GM23248 (cell line): ENCODE measurements around the gene LCN12.

ENCODE experiments used
- EZH2 ChIP-seq: fragments of 200-600 bp; sonication (generic); IDR thresholded peaks from 2 replicates; pipeline ENCODE4 v1.6.1; 2018; ENCODE audit warnings: antibody characterized with exemption, mild to moderate bottlenecking; ENCODE audit not compliant: insufficient read depth, poor library complexity, severe bottlenecking
- EZH2phosphoT487 ChIP-seq: fragments of 200-600 bp; sonication (generic); IDR thresholded peaks from 2 replicates; pipeline ENCODE4 v1.6.1; 2018; ENCODE audit warnings: antibody characterized with exemption, moderate library complexity, mild to moderate bottlenecking, low read depth; ENCODE audit not compliant: insufficient read depth

DNA sequence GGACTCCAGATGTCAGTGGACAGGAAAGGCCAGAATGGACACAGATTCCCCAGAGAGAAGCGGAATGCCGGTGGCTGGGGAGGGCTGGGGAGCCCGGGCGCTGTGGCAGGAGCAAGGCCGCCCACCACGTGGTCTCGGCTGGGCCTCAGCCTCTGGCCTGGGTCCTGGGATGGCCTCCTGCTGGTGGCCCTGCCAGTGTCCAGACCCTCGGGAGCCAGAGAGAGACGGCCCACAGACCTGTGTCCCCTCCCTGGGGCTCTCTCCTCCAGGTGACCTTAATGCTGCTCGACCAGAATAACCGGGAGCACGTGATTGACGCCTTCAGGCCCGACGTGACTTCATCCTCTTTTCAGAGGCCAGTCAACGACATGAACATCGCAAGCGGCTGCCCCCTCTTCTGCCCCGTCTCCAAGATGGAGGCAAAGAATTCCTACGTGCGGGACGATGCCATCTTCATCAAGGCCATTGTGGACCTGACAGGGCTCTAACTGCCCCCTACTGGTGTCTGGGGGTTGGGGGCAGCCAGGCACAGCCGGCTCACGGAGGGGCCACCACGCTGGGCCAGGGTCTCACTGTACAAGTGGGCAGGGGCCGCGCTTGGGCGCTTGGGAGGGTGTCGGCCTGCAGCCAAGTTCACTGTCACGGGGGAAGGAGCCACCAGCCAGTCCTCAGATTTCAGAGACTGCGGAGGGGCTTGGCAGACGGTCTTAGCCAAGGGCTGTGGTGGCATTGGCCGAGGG is 26.5 kb upstream of the LCN12 start:
- no peak for TF ChIP-seq EZH2phosphoT487
- no peak for TF ChIP-seq EZH2
